Measurements from ENCODE around the gene C13orf46.
"Not testable (repeated sequence)": the region's sequence is repeated elsewhere in the genome, so short reads cannot be mapped to it uniquely, and the experiment has no call there.

C13orf46 gene

GRCh38 chr13:113922412-113923118, 51.3 kb downstream of the C13orf46 start:
- DNase-seq (ENCODE audit: low spot score): no peak

- no peak for DNase-seq (ENCODE audit: low spot score)
Measured at GRCh38 chr13:113921763-113922162, 52.1 kb downstream of the C13orf46 start.

- no peak for DNase-seq (ENCODE audit: low spot score)
Measured at GRCh38 chr13:113920606-113921286, 53.1 kb downstream of the C13orf46 start.

GRCh38 chr13:113919761-113920559, 53.9 kb downstream of the C13orf46 start:
- no peak for DNase-seq (ENCODE audit: low spot score)

GRCh38 chr13:113918981-113919701, 54.7 kb downstream of the C13orf46 start:
- no peak for DNase-seq (ENCODE audit: low spot score)

GRCh38 chr13:113918580-113918979, 55.3 kb downstream of the C13orf46 start:
- DNase-seq (ENCODE audit: low spot score): no peak

- DNase-seq (ENCODE audit: low spot score): no peak
Measured at GRCh38 chr13:113917594-113918371, 56.1 kb downstream of the C13orf46 start.

GRCh38 chr13:113917096-113917495, 56.8 kb downstream of the C13orf46 start:
- DNase-seq (ENCODE audit: low spot score): no peak

- no peak for DNase-seq (ENCODE audit: low spot score)
Measured at GRCh38 chr13:113916330-113916815, 57.5 kb downstream of the C13orf46 start.

- DNase-seq (ENCODE audit: low spot score): no peak
Measured at GRCh38 chr13:113915786-113916329, 58.0 kb downstream of the C13orf46 start.

- no peak for DNase-seq (ENCODE audit: low spot score)
Measured at GRCh38 chr13:113915012-113915763, 58.7 kb downstream of the C13orf46 start.

GRCh38 chr13:113914333-113915011, 59.4 kb downstream of the C13orf46 start:
- no peak for DNase-seq (ENCODE audit: low spot score)

GRCh38 chr13:113913838-113914237, 60.0 kb downstream of the C13orf46 start:
- not testable (repeated sequence) for DNase-seq (ENCODE audit: low spot score)

GRCh38 chr13:113913408-113913807, 60.5 kb downstream of the C13orf46 start:
- not testable (repeated sequence) for DNase-seq (ENCODE audit: low spot score)

GRCh38 chr13:113912596-113912995, 61.3 kb downstream of the C13orf46 start:
- DNase-seq (ENCODE audit: low spot score): no peak

- DNase-seq (ENCODE audit: low spot score): no peak
Measured at GRCh38 chr13:113907635-113908617, 66.0 kb downstream of the C13orf46 start.

GRCh38 chr13:113906571-113906970, 67.3 kb downstream of the C13orf46 start:
- DNase-seq (ENCODE audit: low spot score): no peak

GRCh38 chr13:113905942-113906341, 67.9 kb downstream of the C13orf46 start:
- DNase-seq (ENCODE audit: low spot score): no peak
